AG09319 (cell line): ENCODE measurements around the gene DMRTB1.

Experiments
- DNase-seq: peaks from one replicate; pipeline ENCODE4 v3.0.0-alpha.2; 2010; ENCODE audit warnings: low read depth; ENCODE audit errors: extremely low read depth
- TF ChIP-seq, protein P1 (sequence below): IDR thresholded peaks from 2 replicates; pipeline ENCODE4 v1.5.1; 2011; ENCODE audit warnings: low read depth, mild to moderate bottlenecking, inconsistent platforms, low read length, moderate library complexity

Gene DMRTB1

DNA sequence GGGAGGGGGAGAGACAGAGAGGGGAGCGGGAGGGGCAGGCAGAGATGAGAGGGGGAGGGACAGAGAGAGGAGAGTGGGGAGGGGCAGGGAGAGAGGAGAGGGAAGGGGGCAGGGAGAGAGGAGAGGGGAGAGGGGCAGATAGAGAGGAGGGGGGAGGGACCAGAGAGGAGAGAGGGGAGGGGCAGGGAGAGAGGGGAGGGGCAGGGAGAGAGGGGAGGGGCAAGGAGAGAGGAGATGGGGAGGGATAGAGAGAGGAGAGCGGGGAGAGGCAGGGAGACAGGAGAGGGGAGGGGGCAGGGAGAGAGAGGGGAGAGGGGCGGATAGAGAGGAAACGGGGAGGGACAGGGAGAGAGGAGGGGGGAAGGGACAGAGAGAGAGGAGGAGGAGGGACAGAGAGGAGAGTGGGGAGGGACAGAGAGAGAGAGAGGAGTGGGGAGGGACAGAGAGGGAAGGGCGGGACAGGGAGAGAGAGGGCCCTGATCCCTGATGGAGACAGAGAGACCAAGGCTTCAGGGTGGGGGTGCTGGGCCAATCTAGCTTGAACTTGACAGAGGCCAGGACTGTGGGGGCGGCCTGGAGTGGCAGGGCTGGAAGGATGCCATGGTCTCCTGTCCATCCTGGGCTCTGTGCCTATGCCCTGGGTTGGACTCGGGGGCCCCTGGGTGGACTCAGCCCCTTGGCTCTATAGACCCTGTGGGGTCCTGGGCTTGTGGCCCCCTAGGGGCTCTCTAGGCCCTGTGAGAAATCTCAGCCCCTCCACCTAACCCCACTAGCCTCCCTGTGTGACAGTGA lies 43.6 kb downstream of the DMRTB1 start:
- TF ChIP-seq, protein P1, sequence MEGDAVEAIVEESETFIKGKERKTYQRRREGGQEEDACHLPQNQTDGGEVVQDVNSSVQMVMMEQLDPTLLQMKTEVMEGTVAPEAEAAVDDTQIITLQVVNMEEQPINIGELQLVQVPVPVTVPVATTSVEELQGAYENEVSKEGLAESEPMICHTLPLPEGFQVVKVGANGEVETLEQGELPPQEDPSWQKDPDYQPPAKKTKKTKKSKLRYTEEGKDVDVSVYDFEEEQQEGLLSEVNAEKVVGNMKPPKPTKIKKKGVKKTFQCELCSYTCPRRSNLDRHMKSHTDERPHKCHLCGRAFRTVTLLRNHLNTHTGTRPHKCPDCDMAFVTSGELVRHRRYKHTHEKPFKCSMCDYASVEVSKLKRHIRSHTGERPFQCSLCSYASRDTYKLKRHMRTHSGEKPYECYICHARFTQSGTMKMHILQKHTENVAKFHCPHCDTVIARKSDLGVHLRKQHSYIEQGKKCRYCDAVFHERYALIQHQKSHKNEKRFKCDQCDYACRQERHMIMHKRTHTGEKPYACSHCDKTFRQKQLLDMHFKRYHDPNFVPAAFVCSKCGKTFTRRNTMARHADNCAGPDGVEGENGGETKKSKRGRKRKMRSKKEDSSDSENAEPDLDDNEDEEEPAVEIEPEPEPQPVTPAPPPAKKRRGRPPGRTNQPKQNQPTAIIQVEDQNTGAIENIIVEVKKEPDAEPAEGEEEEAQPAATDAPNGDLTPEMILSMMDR: no peak

DNA sequence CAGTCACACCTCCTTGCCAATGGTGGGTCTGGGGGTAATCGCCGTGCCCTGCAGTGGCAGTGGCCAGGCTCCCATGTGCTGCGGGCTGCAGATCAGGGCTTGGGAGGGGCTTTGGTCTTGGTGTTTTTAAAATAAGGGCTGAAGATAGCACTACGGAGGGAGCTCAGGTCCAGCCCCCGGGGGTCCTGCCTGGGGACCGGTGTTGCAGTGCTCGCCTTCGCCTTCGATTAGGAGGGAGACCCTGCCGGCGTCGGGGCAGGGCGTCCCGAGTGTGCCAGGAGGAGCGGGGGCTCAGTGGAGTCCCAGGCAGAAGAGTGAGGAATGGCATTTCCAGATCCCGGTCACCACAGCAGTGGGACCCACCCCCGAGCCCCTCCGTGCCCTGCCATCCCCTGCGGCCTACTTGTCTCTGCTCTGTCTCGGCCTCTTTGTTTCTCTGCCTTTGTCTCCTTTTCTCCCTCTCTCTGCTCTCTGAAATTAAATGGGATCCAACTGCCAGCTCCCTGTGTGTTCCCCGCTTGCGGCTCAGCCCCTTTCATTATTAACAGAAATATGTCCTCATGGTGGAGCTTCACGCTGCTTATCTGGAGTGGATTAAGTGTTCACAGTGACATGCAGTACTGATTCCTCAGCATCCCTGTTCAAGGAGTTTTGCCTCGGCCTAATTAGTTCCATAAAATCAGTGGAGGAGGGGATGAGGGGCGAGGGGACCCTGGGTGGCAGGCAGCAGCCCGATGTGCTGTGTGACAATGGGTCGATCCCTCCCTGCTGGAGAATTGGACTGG lies 44.4 kb downstream of the DMRTB1 start:
- DNase-seq: no peak
- TF ChIP-seq, protein P1: no peak

More for the DNA sequence above, 43.6 kb downstream of the DMRTB1 start:
- no peak for DNase-seq

DNA sequence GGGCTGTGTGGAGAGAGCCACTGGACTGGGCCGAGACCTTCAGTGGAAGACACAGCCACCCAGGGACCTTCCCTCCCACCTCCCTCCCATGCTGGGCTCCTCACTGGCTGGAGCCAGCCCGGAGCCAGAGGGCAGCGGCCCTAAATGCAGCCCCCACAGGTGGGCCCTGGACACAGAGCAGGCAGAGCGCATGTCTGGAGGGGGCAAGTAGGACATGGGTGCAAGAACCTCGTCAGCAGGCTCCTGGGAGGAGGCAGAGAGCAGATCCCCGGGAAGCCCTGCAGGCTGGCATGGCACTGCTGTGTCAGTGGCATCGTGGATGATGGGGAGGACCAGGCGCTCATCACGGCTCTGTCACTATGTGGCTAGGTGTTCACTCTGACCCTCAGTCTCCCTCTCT lies 45.7 kb downstream of the DMRTB1 start:
- DNase-seq: no peak

DNA sequence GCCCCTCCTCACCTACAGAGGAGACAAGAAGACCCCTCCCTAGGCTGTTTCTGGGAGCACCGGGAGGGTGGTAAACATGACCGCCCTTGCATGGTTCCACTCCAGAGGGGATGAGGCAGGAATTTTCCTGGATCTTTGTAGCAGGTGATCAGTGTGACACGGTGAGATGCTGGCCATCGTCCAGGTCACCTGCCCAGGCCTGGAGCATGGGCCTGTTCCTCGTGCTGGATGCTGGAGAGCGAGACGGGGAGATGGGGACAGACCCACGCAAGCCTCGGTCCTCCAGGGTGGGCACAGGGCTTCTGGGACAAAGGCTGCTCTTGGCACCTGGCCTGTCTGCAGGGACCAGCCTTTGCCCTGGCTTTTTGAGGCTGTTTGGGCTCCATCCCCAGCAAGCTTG lies 46.2 kb downstream of the DMRTB1 start:
- DNase-seq: no peak
- TF ChIP-seq, protein P1: no peak

More for the DNA sequence above, 45.7 kb downstream of the DMRTB1 start:
- TF ChIP-seq, protein P1: no peak

DNA sequence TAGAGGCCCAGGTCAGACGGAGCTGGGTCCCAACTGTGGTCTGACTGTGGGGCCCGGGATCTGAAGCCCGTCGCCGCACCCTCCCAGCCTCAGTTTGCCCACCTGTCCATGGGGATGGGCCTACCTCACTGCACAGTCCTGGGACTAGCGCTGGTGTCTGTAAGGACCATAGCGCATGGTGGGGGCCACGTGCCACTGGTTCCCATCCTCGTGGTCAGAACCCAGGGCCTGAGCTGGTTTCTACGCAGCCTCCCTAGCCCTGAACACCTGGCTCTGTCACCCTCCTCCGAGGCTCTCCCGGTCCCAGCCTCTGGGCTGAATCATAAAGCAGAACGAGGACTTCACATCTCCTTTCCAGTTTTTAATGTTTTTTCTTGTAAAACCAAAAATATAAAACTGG lies 46.7 kb downstream of the DMRTB1 start:
- no peak for DNase-seq
- TF ChIP-seq, protein P1: no peak

DNA sequence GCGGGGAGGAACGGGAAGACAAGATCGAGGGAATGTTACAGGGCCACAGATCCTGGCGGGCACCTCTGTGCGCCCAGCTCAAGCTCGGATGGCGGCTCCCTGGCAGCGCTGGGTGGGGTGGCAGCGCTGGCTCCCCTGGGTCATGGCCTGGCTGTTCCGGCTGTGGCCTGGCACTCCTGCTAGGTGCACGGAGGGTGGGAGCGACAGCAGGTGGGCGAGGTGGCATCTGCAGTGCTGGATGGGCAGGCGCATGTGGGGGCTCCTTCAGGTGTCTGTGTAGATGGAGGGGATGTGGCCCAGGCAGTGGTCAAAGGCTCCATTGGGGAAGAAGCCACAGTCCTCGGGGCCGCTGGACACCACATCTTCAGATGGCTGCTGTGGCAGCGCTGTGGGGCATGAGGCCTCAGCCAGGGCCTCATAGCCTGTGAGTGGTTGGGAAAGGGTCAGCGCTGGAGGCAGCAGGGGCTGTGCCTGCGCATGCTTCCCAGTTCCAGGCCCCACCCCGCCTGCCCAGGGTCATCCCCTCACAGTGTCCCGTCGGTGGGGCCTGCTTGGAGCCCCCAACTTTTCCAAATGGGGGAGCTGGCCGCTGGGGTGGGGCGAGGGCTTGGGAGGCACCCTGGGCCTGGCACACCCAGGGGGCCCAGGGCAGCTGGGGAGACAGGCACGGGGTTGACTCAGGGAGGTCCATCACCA lies 47.3 kb downstream of the DMRTB1 start:
- DNase-seq: no peak
- TF ChIP-seq, protein P1: no peak
